Measurements from ENCODE around the gene LINGO3.

LINGO3 gene

DNA sequence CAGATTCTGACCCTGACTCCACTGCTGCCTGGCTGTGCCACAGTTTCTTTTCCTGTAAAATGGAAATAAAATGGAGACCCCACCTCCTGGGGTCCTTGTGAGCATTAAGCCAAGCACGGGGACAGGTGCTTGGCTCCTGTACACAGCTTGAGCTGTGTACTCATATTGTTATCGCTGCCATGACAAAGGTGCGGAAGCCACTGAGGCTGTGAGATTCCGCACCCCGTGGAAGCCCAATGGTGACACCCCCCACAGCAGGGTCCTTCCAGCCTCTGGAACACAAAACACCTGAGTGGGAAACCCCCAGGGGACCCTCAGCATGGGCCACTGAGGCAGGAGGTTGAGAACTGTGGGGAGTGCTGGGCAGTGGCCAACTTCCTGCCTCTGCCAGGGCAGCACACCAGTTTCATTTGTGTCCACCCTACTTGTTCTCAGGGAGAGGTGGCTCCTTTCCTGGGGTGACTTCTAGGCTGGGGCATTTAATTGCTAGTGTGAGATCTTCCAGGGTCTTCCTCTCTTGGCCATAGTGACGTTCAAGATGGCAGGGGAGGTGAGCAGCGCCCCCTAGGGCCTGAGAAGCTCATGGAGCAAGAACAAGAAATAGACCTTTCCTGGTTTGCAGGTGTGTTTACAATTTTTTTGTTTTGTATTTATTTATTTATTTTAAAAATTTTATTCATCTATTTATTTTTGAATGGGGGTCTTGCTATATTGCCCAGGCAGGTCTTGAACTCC is 46.3 kb downstream of the LINGO3 start:
- no peak for DNase-seq (ENCODE audit: low read depth)

DNA sequence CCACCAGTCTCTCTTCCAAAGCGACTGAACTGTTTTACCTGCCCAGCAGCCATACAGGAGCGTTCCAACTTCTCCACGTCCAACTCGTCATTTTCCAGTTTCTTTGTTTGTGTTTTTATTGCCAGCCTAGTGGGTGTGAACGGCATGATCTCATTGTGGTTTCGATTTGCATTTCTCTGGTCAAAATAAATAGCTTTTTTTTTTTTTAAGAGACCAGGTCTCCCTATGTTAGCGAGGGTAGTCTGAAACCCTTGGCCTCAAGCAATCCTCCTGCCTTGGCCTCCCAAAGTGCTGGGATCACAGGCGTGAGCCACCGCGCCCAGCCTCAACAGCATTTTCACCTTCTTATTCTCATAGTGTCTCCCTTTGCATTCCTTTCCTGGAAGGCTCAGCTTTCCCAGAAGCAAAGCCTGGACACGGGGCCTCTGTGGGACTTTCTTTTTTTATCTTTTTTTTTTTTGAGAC is 47.6 kb downstream of the LINGO3 start:
- DNase-seq (ENCODE audit: low read depth), result no peak

DNA sequence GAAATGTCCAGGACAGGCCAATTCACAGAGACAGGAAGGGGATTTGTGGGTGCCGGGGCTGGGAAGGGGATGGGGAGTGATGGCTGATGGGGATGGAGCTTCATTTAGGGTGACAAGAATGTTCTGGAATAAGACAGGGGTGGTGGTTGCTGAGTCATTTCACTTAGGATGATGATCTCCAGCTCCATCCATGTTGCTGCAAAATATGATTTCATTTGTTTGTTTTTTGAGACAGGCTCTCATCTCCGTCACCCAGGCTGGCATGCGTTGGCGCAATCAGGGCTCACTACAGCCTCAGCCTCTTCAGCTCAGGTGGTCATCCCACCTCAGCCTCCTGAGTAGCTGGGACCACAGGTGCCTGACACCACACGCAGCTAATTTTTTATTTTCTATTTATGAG is 48.6 kb downstream of the LINGO3 start:
- DNase-seq (ENCODE audit: low read depth), result no peak
